HG03432 (cell line): Measurements from ENCODE around the gene PPFIBP1.
A peak's percentile ranks its signal among the peaks of the same experiment; 100 is the strongest.

ENCODE experiments used
- ATAC-seq: cut with Tn5 transposase; IDR thresholded peaks from one replicate; pipeline ENCODE4 v1.9.1; 2021; ENCODE audit warnings: mild to moderate bottlenecking, moderate library complexity; ENCODE audit not compliant: unreplicated experiment

PPFIBP1 gene

DNA sequence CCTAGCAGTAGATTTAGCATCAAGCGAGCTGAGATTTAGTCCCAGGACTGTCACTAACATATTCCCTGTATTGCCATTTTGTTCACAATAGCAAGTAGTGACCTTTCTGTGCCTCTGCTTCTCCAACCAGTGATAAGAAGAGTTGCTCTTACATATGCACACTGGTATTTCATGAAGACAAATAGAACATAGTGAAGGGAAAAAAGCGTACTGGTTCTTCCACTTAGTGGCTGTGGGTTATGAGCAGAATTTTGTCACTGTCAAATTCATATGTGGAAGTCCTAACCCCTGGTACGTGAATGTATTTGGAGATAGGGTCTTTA, 12.3 kb upstream of the PPFIBP1 start:
- no peak for ATAC-seq

DNA sequence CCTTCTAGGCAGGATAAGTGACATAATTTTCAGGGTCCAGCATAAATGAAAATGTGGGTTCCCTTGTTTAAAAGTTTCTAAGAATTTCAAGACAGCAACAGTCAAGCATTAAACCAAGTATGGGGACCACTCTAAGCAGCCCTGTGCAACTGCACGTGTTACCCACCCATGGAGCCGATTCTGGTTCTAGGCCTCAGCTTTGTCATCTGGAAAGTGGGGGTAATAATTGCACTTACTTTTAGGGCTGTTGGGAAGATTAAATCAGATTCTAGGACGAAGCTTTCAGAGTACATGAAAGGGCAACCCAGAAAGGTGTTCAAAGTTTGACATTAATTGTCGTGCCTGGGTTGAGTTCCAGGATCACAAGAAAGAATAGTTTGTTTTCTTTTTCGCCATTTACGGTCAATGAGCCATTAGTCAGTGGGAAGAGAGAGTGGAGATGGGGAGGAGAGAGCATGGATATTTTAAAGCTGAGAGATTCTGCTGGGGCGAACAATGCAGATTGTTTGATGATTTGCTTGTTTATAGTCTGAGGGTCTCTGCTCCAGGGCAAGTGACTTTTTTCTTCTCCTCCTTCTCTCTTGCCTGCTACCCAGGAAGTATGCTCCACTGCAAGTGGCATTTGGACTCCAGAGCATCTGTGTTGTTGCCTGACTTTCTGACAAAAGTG, 10.7 kb upstream of the PPFIBP1 start:
- no peak for ATAC-seq

GRCh38 chr12:27515671-27516070, 8.3 kb upstream of the PPFIBP1 start:
- no peak for ATAC-seq

- no peak for ATAC-seq
Measured at GRCh38 chr12:27516625-27517024, 7.4 kb upstream of the PPFIBP1 start.

DNA sequence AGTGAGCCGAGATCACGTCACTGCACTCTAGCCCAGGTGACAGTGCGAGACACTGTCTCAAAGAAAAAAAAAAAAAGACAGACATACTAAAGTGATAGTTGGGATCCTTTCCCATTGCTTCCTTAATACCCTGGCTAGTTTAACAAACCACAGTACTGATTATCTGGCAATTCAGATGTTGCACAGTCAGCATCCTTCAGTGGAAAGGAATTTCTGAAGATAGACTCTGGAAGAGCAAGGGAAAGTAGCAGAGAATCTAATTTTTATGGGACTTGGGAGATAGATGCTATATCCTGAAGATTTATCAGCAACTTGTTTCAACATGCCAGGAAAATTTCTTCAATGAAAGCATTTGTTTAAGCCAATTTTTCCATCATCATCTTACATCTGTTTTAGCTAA, 6.5 kb upstream of the PPFIBP1 start:
- no peak for ATAC-seq

GRCh38 chr12:27517961-27518665, 5.9 kb upstream of the PPFIBP1 start:
- ATAC-seq: no peak

GRCh38 chr12:27521066-27521465, 2.9 kb upstream of the PPFIBP1 start:
- no peak for ATAC-seq

- no peak for ATAC-seq
Measured at GRCh38 chr12:27521981-27522380, 2.0 kb upstream of the PPFIBP1 start.

DNA sequence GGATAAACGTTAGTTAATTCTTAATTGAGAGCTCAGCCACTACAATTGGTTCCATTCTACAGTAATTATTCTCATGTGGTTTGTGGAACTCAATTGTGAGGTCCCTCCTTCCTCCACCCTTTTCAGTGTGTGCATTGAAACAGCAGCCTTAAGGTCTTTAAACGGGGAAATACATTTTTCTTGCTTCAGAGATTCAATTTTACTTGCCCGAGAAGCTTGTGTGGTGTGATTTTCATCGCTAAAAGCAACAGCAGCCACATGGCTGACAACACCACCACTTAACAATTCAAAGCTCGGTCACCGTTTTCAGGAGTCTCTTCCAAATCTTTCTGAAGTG, 733 bp upstream of the PPFIBP1 start:
- ATAC-seq: peak; percentile 6

DNA sequence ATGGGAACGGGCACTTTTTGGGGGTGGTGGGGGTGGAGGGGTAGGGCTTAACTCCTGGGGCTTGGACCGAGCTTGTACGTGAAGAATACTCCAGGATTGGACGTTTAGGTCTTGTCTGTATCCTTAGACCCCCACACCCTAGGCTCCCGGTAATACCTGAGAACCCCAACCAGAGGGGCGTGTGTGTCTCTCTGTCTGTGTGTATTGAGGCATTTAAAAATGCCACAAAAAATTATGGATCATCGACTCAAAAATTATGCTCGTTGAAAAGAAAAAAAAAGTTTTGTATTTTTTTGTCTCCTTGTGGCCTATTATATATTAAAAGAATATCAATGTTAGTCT, 459 bp downstream of the PPFIBP1 start:
- no peak for ATAC-seq

- no peak for ATAC-seq
Measured at GRCh38 chr12:27524839-27525753, 1.1 kb downstream of the PPFIBP1 start.

DNA sequence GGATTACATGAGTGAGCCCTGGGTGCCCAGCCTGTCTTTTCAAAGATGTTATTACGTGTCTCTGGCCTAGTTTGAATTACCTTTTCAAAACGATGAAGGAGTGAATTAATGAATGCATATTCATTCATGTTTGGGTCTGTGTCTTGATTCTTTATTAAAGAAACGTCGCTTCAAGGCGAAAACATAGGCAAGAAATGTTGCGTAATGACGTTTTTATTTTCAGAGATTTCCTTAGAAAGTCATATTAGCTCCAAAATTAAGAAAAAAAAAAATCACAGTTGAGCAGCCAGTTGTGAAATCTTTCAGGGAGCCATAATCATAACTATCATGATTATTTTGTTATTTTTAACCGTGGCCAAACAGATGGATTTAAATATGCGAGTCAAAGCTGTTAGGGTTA, 3.5 kb downstream of the PPFIBP1 start:
- ATAC-seq: no peak

DNA sequence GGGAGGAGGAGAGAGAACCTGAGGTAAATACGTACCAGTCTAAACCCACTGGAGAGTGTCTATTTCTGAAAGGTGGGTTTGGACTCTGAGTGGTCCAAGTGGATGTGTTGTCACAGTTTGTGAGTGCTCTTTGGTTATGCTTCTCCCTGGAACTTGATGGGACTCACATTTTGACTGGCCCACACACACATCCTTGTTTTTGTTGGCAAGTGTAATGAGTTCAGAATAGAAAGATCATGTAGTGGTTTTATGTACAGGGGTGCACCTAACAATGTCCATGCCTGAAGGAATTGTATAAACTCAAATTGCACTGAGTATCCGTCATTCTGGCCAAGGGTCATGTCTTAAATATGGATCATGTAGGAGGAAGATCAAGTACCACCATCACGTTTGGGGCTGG, 4.8 kb downstream of the PPFIBP1 start:
- ATAC-seq: no peak

- no peak for ATAC-seq
Measured at GRCh38 chr12:27530157-27530922, 6.3 kb downstream of the PPFIBP1 start.

DNA sequence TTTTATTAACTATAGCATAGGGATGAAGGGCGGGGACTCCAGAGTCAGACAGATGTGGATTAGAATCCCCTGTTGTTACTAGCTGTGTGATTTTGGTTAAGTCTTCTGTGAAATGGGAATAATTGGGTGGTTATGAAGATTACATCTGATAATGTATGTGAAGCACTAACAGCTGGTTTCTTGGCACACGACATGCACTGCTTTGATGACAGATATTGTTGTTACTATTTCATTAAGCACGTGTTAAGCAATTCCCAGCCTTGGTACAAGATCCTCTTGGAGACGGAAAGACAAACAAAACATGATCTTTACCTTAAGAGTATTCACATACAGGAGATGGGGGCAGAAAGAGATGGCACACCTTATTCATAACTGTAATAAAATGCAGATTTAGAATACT, 7.9 kb downstream of the PPFIBP1 start:
- ATAC-seq: no peak

DNA sequence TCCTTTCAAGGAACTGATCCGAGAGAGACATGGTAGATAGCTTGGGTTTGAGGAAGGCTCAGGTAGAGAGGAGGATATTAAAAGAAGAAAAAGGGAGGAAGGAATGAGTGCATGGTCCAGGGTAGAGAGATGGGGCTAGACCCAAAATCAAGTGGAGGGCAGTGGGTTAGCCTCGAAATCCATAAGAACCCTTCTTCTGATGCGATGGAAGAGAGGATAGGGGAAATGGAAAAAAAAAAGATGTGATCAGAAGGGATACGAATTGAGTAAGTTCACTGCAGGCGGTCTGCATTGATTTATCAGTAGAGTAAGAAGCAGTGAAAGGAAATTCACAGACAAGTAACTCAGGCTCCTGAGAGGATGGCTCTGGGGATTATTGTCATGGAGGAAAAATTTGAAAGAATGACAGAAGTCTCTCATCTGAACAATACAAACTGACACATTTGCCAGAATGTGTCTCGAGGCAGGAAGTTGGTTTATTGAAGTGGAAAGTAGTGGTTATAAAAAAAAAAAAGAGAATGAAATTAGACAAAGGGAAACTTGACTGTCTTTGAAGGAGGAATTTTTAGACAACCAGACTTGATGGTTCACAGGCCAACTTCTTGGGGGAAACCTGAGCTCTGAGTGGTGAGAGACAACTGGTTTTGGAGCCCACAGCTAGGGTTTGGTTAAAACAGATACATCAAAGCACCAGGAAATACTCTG, 10.2 kb downstream of the PPFIBP1 start:
- peak; percentile 75 for ATAC-seq

- ATAC-seq: peak; percentile 20
Measured at GRCh38 chr12:27534765-27535161, 10.8 kb downstream of the PPFIBP1 start.

DNA sequence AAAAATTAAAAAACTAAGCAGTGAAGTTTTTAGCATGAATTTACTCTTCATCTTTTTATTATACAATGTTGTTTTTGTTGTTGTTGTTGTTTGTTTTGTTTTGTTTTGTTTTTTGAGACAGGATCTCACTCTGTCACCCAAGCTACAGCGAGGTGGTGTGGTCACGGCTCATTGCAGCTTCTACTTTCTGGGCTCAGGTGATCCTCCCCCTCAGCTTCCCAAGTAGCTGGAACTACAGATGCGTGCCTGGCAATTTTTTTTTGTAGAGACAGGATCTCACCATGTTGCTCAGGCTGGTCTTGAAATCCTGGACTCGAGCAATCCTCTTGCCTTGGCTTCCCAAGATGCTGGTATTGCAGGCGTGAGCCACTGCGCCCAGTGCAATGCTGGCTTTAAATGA, 11.3 kb downstream of the PPFIBP1 start:
- peak; percentile 53 for ATAC-seq

DNA sequence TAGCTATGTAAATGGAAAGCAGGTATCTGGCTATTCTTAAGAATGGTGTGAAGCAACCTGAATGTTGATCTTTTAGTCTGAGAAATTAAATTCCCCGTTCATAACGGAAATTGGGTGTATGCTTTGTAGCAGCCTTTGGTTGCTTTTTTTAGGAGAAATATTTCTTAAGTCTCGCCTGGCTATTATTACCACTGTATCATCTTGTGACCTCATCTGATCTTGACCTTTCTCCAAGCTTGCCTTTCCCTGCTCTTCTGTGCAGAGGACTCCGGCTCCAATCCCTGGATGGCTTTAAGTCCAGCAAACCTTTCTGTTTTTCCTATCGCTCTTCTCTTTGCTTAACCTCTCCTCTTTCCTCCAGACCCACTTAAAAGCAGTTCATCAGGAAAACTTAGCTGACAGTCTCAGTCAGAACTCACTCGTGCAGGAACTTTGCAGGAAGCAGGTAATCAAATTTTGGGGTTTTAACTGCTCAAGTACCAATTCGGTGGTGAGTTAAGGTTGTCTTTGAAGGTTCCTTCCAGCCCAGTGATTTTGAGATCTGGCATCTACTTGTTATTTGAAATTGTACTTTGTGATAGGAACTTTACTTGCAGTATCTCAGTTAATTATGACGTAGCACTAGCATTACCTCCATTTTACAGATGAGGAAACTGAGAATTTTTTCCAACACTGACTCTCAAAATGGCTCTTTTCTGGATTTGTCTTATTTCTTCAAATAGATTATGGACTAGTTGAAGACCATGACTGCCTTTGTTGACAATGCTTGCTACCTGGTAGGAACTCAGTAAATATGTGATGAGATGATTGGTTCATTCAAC, 14.1 kb downstream of the PPFIBP1 start:
- ATAC-seq: no peak

GRCh38 chr12:27539191-27539631, 15.2 kb downstream of the PPFIBP1 start:
- no peak for ATAC-seq
